HepG2 (cell line): ENCODE data around the gene TTC9. TPM values are rescaled to one million over a fixed set of nuclear protein-coding genes. Genes with fewer than 3 reads are reported as not detected.

Experiments
- ATAC-seq: fragments of 200-7000 bp; cut with Tn5 transposase; 3 replicates; pipeline ENCODE4 v1.9.1; 2020; ENCODE audit warnings: mild to moderate bottlenecking, moderate library complexity
- BruUV-seq: library from RNA; stranded (reverse); fragments of 400-500 nt; replicated peaks from 2 replicates; lab custom pipeline; 2021; lab: Mats Ljungman, UMichigan
- CTCF ChIA-PET: fragments of 300-600 bp; formaldehyde crosslinking; extraction: SDS; loops from one replicate; lab custom pipeline; 2021; ENCODE audit warnings: low total read pairs, inconsistent platforms, low intra/inter-chr PET ratio; lab: Yijun Ruan, JAX
- POLR2A ChIA-PET: fragments of 350-600 bp; sonication (Branson Sonifier 250); formaldehyde crosslinking; loops from one replicate; lab custom pipeline; 2020; ENCODE audit warnings: antibody characterized with exemption, inconsistent platforms; lab: Yijun Ruan, JAX
- DNase-seq: peaks from one replicate; pipeline ENCODE4 v3.0.0-alpha.2; 2015; ENCODE audit warnings: low spot score
- FAIRE-seq: peaks from 3 replicates; lab custom pipeline; 2011; peaks lifted over from hg19 to GRCh38; lab: Jason Lieb, UNC
- H2AFZ ChIP-seq: one replicate; pipeline ENCODE4 v1.6.1; 2011; ENCODE audit warnings: low read length, inconsistent platforms
- H3K27ac ChIP-seq: fragments of 300-600 bp; 3 replicates; pipeline ENCODE4 v1.8.0; 2011; ENCODE audit warnings: mixed run types, mild to moderate bottlenecking, mixed read lengths, low read length, inconsistent platforms; ENCODE audit not compliant: insufficient read depth; ENCODE audit errors: extremely low read length
- H3K27me3 ChIP-seq, 2 experiments: fragments of 200-600 bp in 1 of 2; 2 replicates in 1 of 2; 3 replicates in 1 of 2; pipeline versions ENCODE4 v1.6.0 to v1.8.0; 2011; ENCODE audit warnings: low read length in 2 of 2, mild to moderate bottlenecking in 2 of 2, moderate library complexity in 2 of 2, inconsistent platforms in 1 of 2; ENCODE audit not compliant: insufficient read depth in 2 of 2, control insufficient read depth in 1 of 2
- H3K36me3 ChIP-seq, 2 experiments: fragments of 200-600 bp in 1 of 2; replicated peaks in 1 of 2; 2 replicates in 1 of 2; 3 replicates in 1 of 2; pipeline versions ENCODE4 v1.5.1 to v1.8.0; 2011; ENCODE audit warnings: low read length in 2 of 2, inconsistent platforms in 1 of 2; ENCODE audit not compliant: insufficient read depth in 2 of 2, control insufficient read depth in 1 of 2
- H3K4me1 ChIP-seq: 2 replicates; pipeline ENCODE4 v1.5.1; 2012; ENCODE audit warnings: low read length, inconsistent platforms; ENCODE audit not compliant: insufficient read depth
- H3K4me2 ChIP-seq: 2 replicates; pipeline ENCODE4 v1.6.0; 2011; ENCODE audit warnings: low read depth, low read length, inconsistent platforms
- H3K4me3 ChIP-seq, 3 experiments: fragments of 200-600 bp in 1 of 3; sonication (generic), shearing (Covaris generic) in 1 of 3; replicated peaks in 1 of 3; 2 replicates each; pipeline ENCODE4 v1.5.1; 2011 to 2016; ENCODE audit warnings: low read length in 3 of 3, inconsistent platforms in 2 of 3, low read depth in 2 of 3, mild to moderate bottlenecking in 2 of 3, control low read depth in 1 of 3, mixed read lengths in 1 of 3; ENCODE audit not compliant: insufficient read depth in 1 of 3
- H3K79me2 ChIP-seq: one replicate; pipeline ENCODE4 v1.6.1; 2011; ENCODE audit warnings: low read length, inconsistent platforms; ENCODE audit not compliant: insufficient read depth
- H3K9ac ChIP-seq: 2 replicates; pipeline ENCODE4 v1.6.0; 2011; ENCODE audit warnings: mild to moderate bottlenecking, low read depth, low read length, inconsistent platforms; ENCODE audit not compliant: insufficient read depth
- H3K9me3 ChIP-seq: 2 replicates; pipeline ENCODE4 v1.5.1; 2012; ENCODE audit warnings: mild to moderate bottlenecking, low read length
- H4K20me1 ChIP-seq: 2 replicates; pipeline ENCODE4 v1.6.0; 2011; ENCODE audit warnings: inconsistent platforms, mild to moderate bottlenecking, low read length, moderate library complexity; ENCODE audit not compliant: insufficient read depth
- BCL6 ChIP-seq: IDR thresholded peaks from 2 replicates; pipeline ENCODE4 v1.6.1; 2016; ENCODE audit warnings: missing genetic modification reagents, missing compliant biosample characterization
- BRCA1 ChIP-seq: sonication (generic); formaldehyde crosslinking; IDR thresholded peaks from 2 replicates; pipeline ENCODE4 v1.4.0; 2020; ENCODE audit warnings: missing genetic modification reagents
- ELF3 ChIP-seq: IDR thresholded peaks from 2 replicates; pipeline ENCODE4 v1.6.1; 2016; ENCODE audit warnings: missing genetic modification reagents, missing compliant biosample characterization
- EP300 ChIP-seq, 3 experiments: sonication (generic) in 1 of 3; formaldehyde crosslinking in 1 of 3; IDR thresholded peaks; 2 replicates each; pipeline versions ENCODE4 v1.5.1 to v1.6.1; 2011 to 2020; ENCODE audit warnings: low read depth in 2 of 3, low read length in 2 of 3, borderline replicate concordance in 1 of 3, improper control_type of control experiment in 1 of 3, mild to moderate bottlenecking in 1 of 3, missing genetic modification reagents in 1 of 3, moderate library complexity in 1 of 3
- FOXK1 ChIP-seq: sonication (generic); formaldehyde crosslinking; IDR thresholded peaks from 2 replicates; pipeline ENCODE4 v1.4.0; 2020; ENCODE audit warnings: low read depth, missing genetic modification reagents, borderline replicate concordance
- GATAD2A ChIP-seq: IDR thresholded peaks from 2 replicates; pipeline ENCODE4 v1.6.1; 2016
- HMG20A ChIP-seq: IDR thresholded peaks from 2 replicates; pipeline ENCODE4 v1.6.1; 2016; ENCODE audit warnings: borderline replicate concordance
- HMG20B ChIP-seq: conservative IDR thresholded peaks from 2 replicates; pipeline ENCODE4 v1.6.1; 2016; ENCODE audit warnings: missing genetic modification reagents, missing compliant biosample characterization
- MIER3 ChIP-seq: IDR thresholded peaks from 2 replicates; pipeline ENCODE4 v1.6.1; 2016; ENCODE audit warnings: missing compliant biosample characterization, borderline replicate concordance
- MYC ChIP-seq: sonication (generic); formaldehyde crosslinking; IDR thresholded peaks from 2 replicates; pipeline ENCODE4 v1.9.0; 2021; ENCODE audit warnings: missing genetic modification reagents, borderline replicate concordance
- NCOR1 ChIP-seq: fragments of 200-600 bp; sonication (generic); IDR thresholded peaks from 2 replicates; pipeline ENCODE4 v1.7.0; 2017; ENCODE audit warnings: antibody characterized with exemption, low read length, borderline replicate concordance
- NR2F6 ChIP-seq, 2 experiments: IDR thresholded peaks; 2 replicates each; pipeline ENCODE4 v1.6.1; 2016; ENCODE audit warnings: antibody characterized with exemption in 1 of 2, mild to moderate bottlenecking in 1 of 2
- RARA ChIP-seq: IDR thresholded peaks from 2 replicates; pipeline ENCODE4 v1.6.1; 2016; ENCODE audit warnings: missing genetic modification reagents, missing compliant biosample characterization
- RXRA ChIP-seq: sonication (generic); formaldehyde crosslinking; IDR thresholded peaks from 2 replicates; pipeline ENCODE4 v1.5.1; 2020; ENCODE audit warnings: missing genetic modification reagents
- RXRB ChIP-seq: IDR thresholded peaks from 2 replicates; pipeline ENCODE4 v1.6.1; 2016; ENCODE audit warnings: borderline replicate concordance, missing genetic modification reagents, missing compliant biosample characterization
- SALL1 ChIP-seq: sonication (generic); formaldehyde crosslinking; IDR thresholded peaks from 2 replicates; pipeline ENCODE4 v1.8.0; 2022; ENCODE audit warnings: mild to moderate bottlenecking, missing genetic modification reagents
- SAP130 ChIP-seq: IDR thresholded peaks from 2 replicates; pipeline ENCODE4 v1.6.1; 2016; ENCODE audit warnings: low read depth
- SKI ChIP-seq: fragments of 450-650 bp; IDR thresholded peaks from one replicate; pipeline ENCODE4 v1.6.1; 2018; ENCODE audit warnings: mild to moderate bottlenecking; ENCODE audit not compliant: partially characterized antibody
- SOX5 ChIP-seq: IDR thresholded peaks from 2 replicates; pipeline ENCODE4 v1.6.1; 2016; ENCODE audit warnings: borderline replicate concordance
- TBL1XR1 ChIP-seq: fragments of 150-350 bp; IDR thresholded peaks from 2 replicates; pipeline ENCODE4 v1.6.1; 2014; ENCODE audit warnings: borderline replicate concordance, low read length; ENCODE audit not compliant: partially characterized antibody
- TEAD3 ChIP-seq: optimal IDR thresholded peaks from 2 replicates; pipeline ENCODE3; 2016; ENCODE audit warnings: borderline replicate concordance
- THRA ChIP-seq: sonication (generic); formaldehyde crosslinking; IDR thresholded peaks from 2 replicates; pipeline ENCODE4 v1.4.0; 2020; ENCODE audit warnings: missing genetic modification reagents, borderline replicate concordance
- ZNF121 ChIP-seq: sonication (generic); formaldehyde crosslinking; IDR thresholded peaks from 2 replicates; pipeline ENCODE4 v1.5.0; 2020; ENCODE audit warnings: mild to moderate bottlenecking, missing genetic modification reagents
- ZNF430 ChIP-seq: sonication (generic); formaldehyde crosslinking; IDR thresholded peaks from 2 replicates; pipeline ENCODE4 v1.9.0; 2021; ENCODE audit warnings: mild to moderate bottlenecking, missing genetic modification reagents
- ZNF644 ChIP-seq: IDR thresholded peaks from 2 replicates; pipeline ENCODE4 v1.6.1; 2016; ENCODE audit warnings: low read depth
- ZNF652 ChIP-seq: IDR thresholded peaks from 2 replicates; pipeline ENCODE4 v1.6.1; 2016; ENCODE audit warnings: low read depth, borderline replicate concordance
- in situ Hi-C: cut with HindIII; loops from 2 replicates; pipeline ENCODE4 v1.10.0; 2017; ENCODE audit warnings: low pct_unique_long_range_greater_than_20kb; ENCODE audit not compliant: extremely low pct_ligation_motif_present
- intact Hi-C: fragments of 100-400 bp; cut with micrococcal nuclease; formaldehyde crosslinking; loops from one replicate; pipeline ENCODE4 v1.10.0; 2022; ENCODE audit not compliant: unreplicated experiment
- polyA plus RNA-seq, 8 experiments: library from polyadenylated mRNA; depleted of rRNA in 3 of 8; stranded (reverse) in 7 of 8; unstranded in 1 of 8; fragments of >200 nt; fragmentation: Illumina TruSeq in 4 of 8; extraction: Trizol in 4 of 8; gene quantifications; 2 replicates each; pipeline versions ENCODE4 v1.2.1 to v1.2.3, GENCODE V29; 2011 to 2016; ENCODE audit warnings: low read depth in 4 of 8, missing spikeins in 1 of 8, mixed read lengths in 1 of 8; ENCODE audit not compliant: insufficient read depth in 1 of 8
- total RNA-seq, 5 experiments: library from RNA; depleted of rRNA; stranded (reverse); fragments of >200 nt; fragmentation: Illumina TruSeq; extraction: Trizol; gene quantifications; 2 replicates each; pipeline ENCODE4 v1.2.3, GENCODE V29; 2016; ENCODE audit warnings: low read depth in 1 of 5
- TF ChIP-seq, protein P1 (sequence below): IDR thresholded peaks from 2 replicates; pipeline ENCODE4 v1.6.1; 2016; ENCODE audit warnings: missing genetic modification reagents, missing compliant biosample characterization

TTC9 gene
- total and polyA plus RNA-seq, 2 of the 13 experiments (the other 11 are each of a cell fraction or from before 2014, with no cell fraction given): 0.13 to 0.30 TPM

DNA sequence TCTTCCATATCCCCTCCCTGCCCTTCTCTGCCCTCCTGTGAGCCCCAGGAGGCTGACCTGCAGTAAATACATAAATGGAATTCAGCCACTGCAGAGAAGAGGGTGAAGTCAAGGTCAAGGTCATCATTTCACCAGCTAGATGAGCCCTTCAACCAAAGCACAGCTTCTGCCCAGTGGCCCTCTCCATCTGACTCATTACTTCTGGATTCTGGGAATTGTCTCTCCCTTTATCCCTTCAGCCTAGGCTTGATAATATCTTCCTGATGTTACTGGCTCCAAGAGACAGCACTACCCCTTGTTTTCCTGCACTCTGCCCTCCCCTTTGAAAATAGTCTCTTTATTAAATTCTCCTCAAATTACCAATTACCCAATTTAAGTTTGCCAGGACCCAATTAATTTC is 64.5 kb downstream of the TTC9 start:
- DNase-seq (peak; percentile 85), ATAC-seq (peak; percentile 14), FAIRE-seq (peak; percentile 71)
- no peak overlapping the region for H2AFZ ChIP-seq
- in situ Hi-C loops: no loop called here
- no peaks in the 10 kb centered on the region for H3K36me3 ChIP-seq
- POLR2A ChIA-PET: interaction anchor here (0.7 kb wide), 1 partner anchor 103 kb away, joined by 3 read pairs; the partner anchor contains the start of gene MAP3K9
- intact Hi-C loops: no loop called here
- no peaks in the 10 kb centered on the region for H3K9me3 ChIP-seq
- 0 out of 2 replicates have a peak overlapping the region, but pooled peaks have one; percentile 50 for H3K4me2 ChIP-seq
- H3K79me2 ChIP-seq: no peaks in the 10 kb centered on the region
- H3K9ac ChIP-seq: no peak overlapping the region
- no peak overlapping the region for H3K27ac ChIP-seq
- H4K20me1 ChIP-seq: no peaks in the 10 kb centered on the region
- no peaks in the 10 kb centered on the region for H3K27me3 ChIP-seq
- no peak overlapping the region for H3K4me3 ChIP-seq
- CTCF ChIA-PET: no interaction called here
- no TSS peak for BruUV-seq
- peaks cover 66% of the 10 kb centered on the region for H3K4me1 ChIP-seq
- TF ChIP-seq NR2F6 (IDR thresholded peaks at IDR 0.05) (peak; percentile 59), NR2F6 (CRISPR knock-in tag; IDR thresholded peaks at IDR 0.05) (peak; percentile 84), EP300 (IDR thresholded peaks at IDR 0.05; ENCODE audit: low read depth in 2 of 2, low read length in 2 of 2) (peak in 1 of 2 experiments; percentile 27; a peak in 1 of 4 replicates), EP300 (CRISPR knock-in tag; IDR thresholded peaks at IDR 0.05; ENCODE audit: borderline replicate concordance) (peak; percentile 38; the same call in 1 of the 2 replicates), SAP130 (CRISPR knock-in tag) (peak; percentile 29; the same call in 1 of the 2 replicates), ZNF652 (CRISPR knock-in tag) (no peak), SKI (peak; percentile 78), TEAD3 (CRISPR knock-in tag) (peak; percentile 44), MYC (CRISPR knock-in tag) (no peak), ZNF430 (no peak), TBL1XR1 (peak; percentile 54), THRA (peak; percentile 70; the same call in 1 of the 2 replicates), BCL6 (CRISPR knock-in tag) (peak; percentile 61; the same call in 1 of the 2 replicates), NCOR1 (0 out of 2 replicates have a peak, but pooled peaks have one; percentile 16), FOXK1 (peak; percentile 30; the same call in 1 of the 2 replicates), ZNF644 (CRISPR knock-in tag) (peak; percentile 50; the same call in 1 of the 2 replicates), SALL1 (CRISPR knock-in tag) (peak; percentile 47; the same call in 1 of the 2 replicates), RXRA (CRISPR knock-in tag) (peak; percentile 90; the same call in 1 of the 2 replicates), ZNF121 (CRISPR knock-in tag) (no peak), ELF3 (CRISPR knock-in tag) (no peak), GATAD2A (peak; percentile 37), HMG20B (CRISPR knock-in tag) (0 out of 2 replicates have a peak, but pooled peaks have one; percentile 37), HMG20A (CRISPR knock-in tag) (peak; percentile 70; the same call in 1 of the 2 replicates), MIER3 (no peak), RARA (CRISPR knock-in tag) (peak; percentile 98), BRCA1 (CRISPR knock-in tag) (no peak), RXRB (CRISPR knock-in tag) (peak; percentile 90), SOX5 (peak; percentile 25; the same call in 1 of the 2 replicates)
- TF ChIP-seq, protein P1, sequence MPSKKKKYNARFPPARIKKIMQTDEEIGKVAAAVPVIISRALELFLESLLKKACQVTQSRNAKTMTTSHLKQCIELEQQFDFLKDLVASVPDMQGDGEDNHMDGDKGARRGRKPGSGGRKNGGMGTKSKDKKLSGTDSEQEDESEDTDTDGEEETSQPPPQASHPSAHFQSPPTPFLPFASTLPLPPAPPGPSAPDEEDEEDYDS: no peak
